Measurements from ENCODE around the gene KCNJ11. TPM values are rescaled to one million over a fixed set of nuclear protein-coding genes. Genes with fewer than 3 reads are reported as not detected.
"Not testable (repeated sequence)": the region's sequence is repeated elsewhere in the genome, so short reads cannot be mapped to it uniquely, and the experiment has no call there.

The KCNJ11 gene
- total RNA-seq (under 1 TPM; 0.26 to 0.52 TPM), polyA plus RNA-seq (not detected), total RNA-seq (0.43 to 2.0 (median 0.60) reads per million in 6 experiments)

GRCh38 chr11:17388609-17389210 is at the start of gene KCNJ11:
Gene KCNJ11 (minus strand): TSS chr11:17388659. CDS start chr11:17388091, 568 bp downstream.
- POLR2A ChIA-PET, result interaction anchor here (0.8 kb wide), 2 partner anchors 18 to 113 kb away, joined by 3 to 4 read pairs; partner anchors contain the start of gene NUCB2
- no peaks in the 10 kb centered on the region for H3K9me3 Mint-ChIP-seq
- ATAC-seq, result peak; percentile 62 to 74
- H3K27ac Mint-ChIP-seq, result peak within 1 kb of the TSS in 8 of 10 donors; percentile 21 to 73 (median 52)
- peaks cover 0 to 2% (median 0%) of the 10 kb centered on the region in 5 donors for H3K27me3 Mint-ChIP-seq
- H3K4me3 Mint-ChIP-seq, result peak within 1 kb of the TSS; percentile 83 to 92 (median 86)
- H3K36me3 Mint-ChIP-seq, result no peaks in the 10 kb centered on the region
- peak in 2 of 10 donors; percentile 11 to 17 for DNase-seq
- H3K4me1 Mint-ChIP-seq, result peaks cover 0 to 11% (median 10%) of the 10 kb centered on the region in 4 donors

- Mint-ChIP-seq H3K4me3 (no peak overlapping the region), H3K27ac (peak overlapping the region in 1 of 10 donors; percentile 18), H3K4me1 (peaks cover 7 to 13% (median 10%) of the 10 kb centered on the region in 4 donors), H3K27me3 (peaks cover 3 to 10% (median 4%) of the 10 kb centered on the region in 5 donors), H3K36me3 (no peaks in the 10 kb centered on the region), H3K9me3 (peaks cover 0 to 9% (median 0%) of the 10 kb centered on the region in 9 donors)
- DNase-seq, result no peak
- POLR2A ChIA-PET, result no interaction called here
- ATAC-seq, result no peak
These were observed 48.9 kb upstream of the KCNJ11 start for GRCh38 chr11:17437366-17437765.

DNA sequence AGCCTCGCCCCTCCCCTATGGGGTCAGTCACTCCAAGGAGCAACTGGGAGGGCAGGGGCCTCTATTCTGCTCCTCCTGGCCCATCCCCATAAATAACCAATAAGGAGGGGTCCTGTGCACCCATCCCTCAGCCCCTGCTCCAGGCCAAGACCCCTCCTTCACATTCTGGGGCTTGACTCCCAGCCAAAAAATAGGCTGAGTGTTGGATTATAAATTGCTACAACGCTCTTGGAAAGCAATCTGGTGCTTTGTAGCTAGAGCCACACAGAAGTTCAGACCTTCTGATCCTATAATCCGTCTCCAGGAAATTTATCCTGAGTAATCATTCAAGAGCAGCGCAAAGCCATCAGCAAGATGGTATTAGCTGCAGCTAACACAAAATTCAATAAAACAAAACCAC is 45.6 kb upstream of the KCNJ11 start:
- ATAC-seq, result no peak
- no peak overlapping the region for H3K4me3 Mint-ChIP-seq
- DNase-seq, result no peak
- peaks cover 0 to 3% (median 2%) of the 10 kb centered on the region in 5 donors for H3K27me3 Mint-ChIP-seq
- H3K27ac Mint-ChIP-seq, result no peak overlapping the region
- no peaks in the 10 kb centered on the region for H3K36me3 Mint-ChIP-seq
- peaks cover under 1 to 7% (median 3%) of the 10 kb centered on the region in 4 donors for H3K4me1 Mint-ChIP-seq
- POLR2A ChIA-PET, result interaction anchor here (0.7 kb wide), 1 partner anchor 33 kb away, joined by 3 read pairs; no protein-coding TSS in a partner anchor
- H3K9me3 Mint-ChIP-seq, result no peaks in the 10 kb centered on the region

- ATAC-seq (no peak), DNase-seq (no peak)
- peaks cover 0 to 13% (median 0%) of the 10 kb centered on the region in 5 donors for H3K27me3 Mint-ChIP-seq
- no peaks in the 10 kb centered on the region for H3K4me1 Mint-ChIP-seq
- H3K4me3 Mint-ChIP-seq, result no peak overlapping the region
- H3K9me3 Mint-ChIP-seq, result no peaks in the 10 kb centered on the region
- no peak overlapping the region for H3K27ac Mint-ChIP-seq
- POLR2A ChIA-PET, result no interaction called here
- no peaks in the 10 kb centered on the region for H3K36me3 Mint-ChIP-seq
These were observed 43.5 kb upstream of the KCNJ11 start for GRCh38 chr11:17432002-17432401.

- POLR2A ChIA-PET, result no interaction called here
- ATAC-seq (no peak), DNase-seq (no peak)
- H3K4me1 Mint-ChIP-seq, result peaks cover 0 to 1% (median 0%) of the 10 kb centered on the region in 4 donors
- H3K4me3 Mint-ChIP-seq, result no peak overlapping the region
- H3K27me3 Mint-ChIP-seq, result peaks cover 0 to 13% (median 0%) of the 10 kb centered on the region in 5 donors
- no peaks in the 10 kb centered on the region for H3K9me3 Mint-ChIP-seq
- H3K36me3 Mint-ChIP-seq, result no peaks in the 10 kb centered on the region
- no peak overlapping the region for H3K27ac Mint-ChIP-seq
These were observed 42.7 kb upstream of the KCNJ11 start for GRCh38 chr11:17431139-17431538.

DNA sequence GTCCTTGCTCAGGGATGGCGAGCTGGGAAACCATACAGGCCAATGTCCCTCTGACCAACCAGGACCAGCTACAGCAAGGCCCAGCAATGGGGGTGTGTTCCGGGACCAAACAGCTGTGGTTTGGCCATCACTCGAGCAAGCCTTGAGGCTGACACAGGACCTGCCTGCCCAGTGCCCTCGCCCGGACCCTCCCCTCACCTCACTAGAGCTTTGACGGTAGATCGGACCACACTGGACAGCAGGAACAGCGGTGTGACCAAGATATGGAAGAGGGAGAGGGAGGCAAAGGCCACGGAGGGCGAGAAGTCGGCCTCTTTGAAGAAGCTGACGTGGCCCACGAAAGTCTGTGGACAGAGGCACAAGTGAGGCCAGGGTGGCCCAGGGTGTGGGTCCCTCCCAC is 42.2 kb upstream of the KCNJ11 start:
- Mint-ChIP-seq H3K36me3 (no peaks in the 10 kb centered on the region), H3K9me3 (no peaks in the 10 kb centered on the region), H3K27me3 (peaks cover 0 to 13% (median 0%) of the 10 kb centered on the region in 5 donors), H3K27ac (no peak overlapping the region), H3K4me3 (no peak overlapping the region), H3K4me1 (peaks cover 0 to 2% (median 0%) of the 10 kb centered on the region in 4 donors)
- POLR2A ChIA-PET, result no interaction called here
- no peak for DNase-seq
- ATAC-seq, result no peak

DNA sequence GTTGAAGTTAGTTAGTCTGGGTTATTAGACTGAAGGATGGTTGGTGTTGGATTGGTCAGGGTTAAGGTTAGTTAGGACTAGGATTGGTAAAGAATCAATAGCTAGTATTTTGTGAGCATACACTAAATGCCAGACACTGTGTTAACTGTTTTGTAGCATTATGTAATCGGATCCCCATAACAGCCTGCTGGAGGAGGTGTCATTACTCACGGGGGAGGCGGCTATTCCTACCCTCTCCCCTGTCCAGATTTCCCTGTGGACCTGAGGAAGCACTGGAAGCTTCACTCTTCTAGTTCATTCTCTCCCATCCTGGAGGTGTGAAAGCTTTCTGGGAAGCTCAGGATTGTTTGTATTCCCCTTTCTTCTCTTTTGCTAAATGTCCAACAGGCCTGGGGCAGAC is 40.5 kb upstream of the KCNJ11 start:
- no peak for DNase-seq
- POLR2A ChIA-PET, result no interaction called here
- ATAC-seq, result no peak
- H3K4me1 Mint-ChIP-seq, result peaks cover 0 to 2% (median 0%) of the 10 kb centered on the region in 4 donors
- no peaks in the 10 kb centered on the region for H3K36me3 Mint-ChIP-seq
- H3K4me3 Mint-ChIP-seq, result no peak overlapping the region
- H3K27me3 Mint-ChIP-seq, result peaks cover 0 to 13% (median 0%) of the 10 kb centered on the region in 5 donors
- no peaks in the 10 kb centered on the region for H3K9me3 Mint-ChIP-seq
- no peak overlapping the region for H3K27ac Mint-ChIP-seq

DNA sequence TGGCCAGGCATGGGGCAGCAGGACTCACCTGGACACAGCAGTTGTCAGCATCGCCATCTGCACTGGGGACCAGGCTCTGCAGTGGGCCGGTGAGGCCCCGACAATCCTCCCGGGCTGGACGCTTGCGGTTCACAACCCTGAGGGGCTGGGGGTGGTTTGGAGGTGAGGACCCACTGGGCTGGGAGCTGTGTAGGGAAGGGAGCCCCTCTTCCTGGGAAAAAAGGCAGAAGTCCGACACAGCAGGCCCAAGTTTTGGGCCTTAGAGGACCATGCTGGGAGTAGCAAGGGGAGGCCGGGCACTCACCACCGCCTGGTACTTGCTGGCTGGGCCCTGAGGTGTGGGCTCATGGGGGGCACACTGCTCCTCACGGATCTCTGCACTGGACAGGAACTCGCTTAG is 39.8 kb upstream of the KCNJ11 start:
- Mint-ChIP-seq H3K4me3 (no peak overlapping the region), H3K9me3 (no peaks in the 10 kb centered on the region), H3K27ac (no peak overlapping the region), H3K36me3 (no peaks in the 10 kb centered on the region), H3K4me1 (peaks cover 0 to 2% (median 0%) of the 10 kb centered on the region in 4 donors), H3K27me3 (peaks cover 0 to 13% (median 0%) of the 10 kb centered on the region in 5 donors)
- POLR2A ChIA-PET, result no interaction called here
- DNase-seq (no peak), ATAC-seq (no peak)

DNA sequence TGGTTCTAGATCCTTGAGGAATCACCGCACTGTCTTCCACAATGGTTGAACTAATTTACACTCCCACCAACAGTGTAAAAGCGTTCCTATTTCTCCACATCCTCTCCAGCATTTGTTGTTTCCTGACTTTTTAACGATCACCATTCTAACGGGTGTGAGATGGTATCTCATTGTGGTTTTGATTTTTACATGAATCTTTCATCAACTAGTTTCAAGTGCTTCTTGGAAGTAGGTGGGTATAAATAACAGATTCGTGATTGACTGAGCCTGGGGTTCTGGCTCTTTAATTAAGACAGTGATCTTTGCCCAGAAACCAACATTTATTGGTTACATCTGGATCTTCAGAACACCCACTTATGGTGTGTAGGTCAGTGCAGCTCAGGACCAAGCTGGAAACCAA is 37.8 kb upstream of the KCNJ11 start:
- H3K36me3 Mint-ChIP-seq, ATAC-seq, H3K4me3 Mint-ChIP-seq, POLR2A ChIA-PET, H3K9me3 Mint-ChIP-seq, DNase-seq, H3K27ac Mint-ChIP-seq, H3K4me1 Mint-ChIP-seq: not testable (repeated sequence)
- H3K27me3 Mint-ChIP-seq, result peaks cover 0 to 22% (median 5%) of the 10 kb centered on the region in 5 donors

DNA sequence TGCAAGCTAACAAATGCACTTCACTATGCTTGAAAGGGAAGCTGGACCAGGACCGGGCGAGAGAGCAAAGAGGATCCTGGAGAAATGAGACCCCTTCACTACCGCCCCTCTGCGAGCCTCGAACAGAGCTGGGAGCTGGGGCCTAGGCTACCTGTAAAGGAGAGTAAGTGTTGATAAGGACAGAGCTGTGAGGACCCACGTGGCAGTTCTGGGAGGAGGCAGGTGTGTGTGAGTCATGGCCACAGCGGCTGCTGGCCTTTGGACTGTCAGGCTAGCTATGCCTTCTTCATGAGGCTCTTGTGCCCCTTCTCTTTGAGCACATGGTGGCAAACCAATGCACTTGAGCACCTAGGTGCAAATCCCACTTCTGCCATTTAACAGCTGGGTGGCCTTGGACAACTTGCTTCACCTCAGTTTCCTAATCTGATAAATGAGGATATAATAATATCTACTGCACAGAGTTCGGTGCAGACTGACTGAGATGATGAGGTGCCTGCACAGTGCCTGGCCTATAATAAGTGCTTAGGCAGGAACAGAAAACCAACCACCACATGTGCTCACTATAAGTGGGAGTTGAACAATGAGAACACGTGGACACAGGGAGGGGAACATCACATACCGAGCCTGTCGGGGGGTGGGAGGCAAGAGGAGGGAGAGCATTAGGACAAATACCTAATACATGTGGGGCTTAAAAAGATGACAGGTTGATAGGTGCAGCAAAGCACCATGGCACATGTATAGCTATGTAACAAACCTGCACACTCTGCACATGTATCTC is 35.3 kb upstream of the KCNJ11 start:
- POLR2A ChIA-PET, result no interaction called here
- no peak for ATAC-seq
- no peaks in the 10 kb centered on the region for H3K9me3 Mint-ChIP-seq
- no peak overlapping the region for H3K27ac Mint-ChIP-seq
- H3K27me3 Mint-ChIP-seq, result peaks cover 13 to 36% (median 16%) of the 10 kb centered on the region in 5 donors
- H3K36me3 Mint-ChIP-seq, result no peaks in the 10 kb centered on the region
- peaks cover 0 to 2% (median 0%) of the 10 kb centered on the region in 4 donors for H3K4me1 Mint-ChIP-seq
- no peak for DNase-seq
- no peak overlapping the region for H3K4me3 Mint-ChIP-seq

GRCh38 chr11:17421781-17422180 is 33.3 kb upstream of the KCNJ11 start:
- Mint-ChIP-seq H3K27me3 (peaks cover 19 to 39% (median 28%) of the 10 kb centered on the region in 5 donors), H3K4me3 (no peak overlapping the region), H3K4me1 (peaks cover 0 to 2% (median 0%) of the 10 kb centered on the region in 4 donors), H3K9me3 (no peaks in the 10 kb centered on the region), H3K36me3 (no peaks in the 10 kb centered on the region), H3K27ac (no peak overlapping the region)
- ATAC-seq, result no peak
- DNase-seq, result no peak
- POLR2A ChIA-PET, result no interaction called here

DNA sequence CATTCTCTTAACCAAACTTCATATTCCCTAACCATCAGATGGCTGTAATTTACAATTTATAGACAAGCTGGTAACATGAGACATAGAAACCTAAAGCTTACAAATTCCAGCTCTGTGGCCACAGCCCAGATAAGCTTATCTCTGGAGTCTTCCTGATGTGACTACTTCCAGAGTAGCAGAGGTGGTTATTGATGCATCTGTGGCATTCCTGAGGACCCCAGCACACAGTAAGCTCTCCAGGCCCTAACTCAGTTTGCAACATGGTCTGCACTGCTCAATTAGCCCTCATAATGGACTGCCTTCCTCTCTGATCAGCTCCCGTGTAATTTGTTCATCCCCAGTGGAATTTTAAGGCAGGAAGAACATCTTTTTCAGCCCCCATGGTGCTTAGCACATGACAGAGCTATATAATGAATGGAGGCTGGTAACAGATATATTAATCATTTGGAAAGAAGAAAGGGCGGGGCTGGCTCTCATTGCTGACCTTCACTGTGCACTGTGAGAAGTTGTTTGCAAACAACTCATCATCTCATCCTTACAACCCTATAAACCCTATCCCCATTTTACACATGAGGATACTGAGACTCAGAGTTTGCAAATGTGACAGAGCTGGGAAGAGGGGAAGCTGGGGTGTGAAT is 30.1 kb upstream of the KCNJ11 start:
- Mint-ChIP-seq H3K9me3 (no peaks in the 10 kb centered on the region), H3K27ac (no peak overlapping the region), H3K4me3 (no peak overlapping the region), H3K36me3 (no peaks in the 10 kb centered on the region), H3K4me1 (peaks cover 0 to 6% (median 3%) of the 10 kb centered on the region in 4 donors), H3K27me3 (peaks cover 26 to 50% (median 40%) of the 10 kb centered on the region in 5 donors)
- POLR2A ChIA-PET, result no interaction called here
- DNase-seq (no peak), ATAC-seq (no peak)

DNA sequence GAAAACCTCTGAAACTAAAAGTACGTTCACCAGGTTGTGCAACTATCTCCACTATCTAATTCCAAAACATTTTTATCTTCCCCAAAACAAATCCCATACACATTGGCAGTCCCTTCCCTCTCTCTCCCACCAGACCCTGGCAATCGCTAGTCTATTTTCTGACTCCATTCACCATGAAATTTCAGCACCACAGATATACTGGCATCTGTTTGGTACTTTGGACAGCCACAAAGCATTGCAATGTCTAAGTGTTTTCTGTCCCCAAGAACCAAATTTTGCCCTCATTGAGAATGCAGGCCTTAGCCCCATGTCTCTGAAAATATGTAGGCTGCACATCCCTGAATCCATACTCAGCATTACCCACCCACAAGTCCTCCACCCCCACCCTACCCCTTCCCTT is 28.0 kb upstream of the KCNJ11 start:
- no peak for ATAC-seq
- Mint-ChIP-seq H3K27ac (no peak overlapping the region), H3K9me3 (no peaks in the 10 kb centered on the region), H3K27me3 (peaks cover 27 to 46% (median 37%) of the 10 kb centered on the region in 5 donors), H3K36me3 (no peaks in the 10 kb centered on the region), H3K4me1 (peaks cover 0 to 6% (median 4%) of the 10 kb centered on the region in 4 donors), H3K4me3 (no peak overlapping the region)
- POLR2A ChIA-PET, result no interaction called here
- DNase-seq, result no peak
